HG02588 (cell line): Measurements from ENCODE around the gene RBM12.

Experiments
- ATAC-seq: cut with Tn5 transposase; IDR thresholded peaks from one replicate; pipeline ENCODE4 v1.9.1; 2021; ENCODE audit warnings: mild to moderate bottlenecking, moderate library complexity; ENCODE audit not compliant: unreplicated experiment

The RBM12 gene

GRCh38 chr20:35600993-35601973 is 63.4 kb downstream of the RBM12 start:
- no peak for ATAC-seq

GRCh38 chr20:35600176-35600992 is 64.3 kb downstream of the RBM12 start:
- ATAC-seq, result no peak

GRCh38 chr20:35599776-35600120 is 65.0 kb downstream of the RBM12 start:
- ATAC-seq, result no peak
